Erythroblast (primary cell): ENCODE measurements around the gene IRAK2.

Source experiments
- DNase-seq, 2 experiments: peaks; one replicate each; lab custom pipeline; 2025; lab: John Stamatoyannopoulos, UW
- GATA1 ChIP-seq: IDR thresholded peaks from 2 replicates; pipeline ENCODE4 v1.6.1; 2011; ENCODE audit warnings: low read depth, mild to moderate bottlenecking, control low read depth, low read length, moderate library complexity
- POLR2A ChIP-seq: IDR thresholded peaks from 2 replicates; pipeline ENCODE4 v1.6.1; 2011; ENCODE audit warnings: mild to moderate bottlenecking, low read length

Gene IRAK2

GRCh38 chr3:10233988-10234387, 69.3 kb downstream of the IRAK2 start:
- DNase-seq = no peak
- TF ChIP-seq POLR2A (no peak), GATA1 (no peak)

GRCh38 chr3:10234526-10235230, 70.0 kb downstream of the IRAK2 start:
- no peak for DNase-seq
- TF ChIP-seq POLR2A (no peak), GATA1 (no peak)

GRCh38 chr3:10235551-10235950, 70.8 kb downstream of the IRAK2 start:
- TF ChIP-seq POLR2A = no peak
- no peak for TF ChIP-seq GATA1
- no peak for DNase-seq

DNA sequence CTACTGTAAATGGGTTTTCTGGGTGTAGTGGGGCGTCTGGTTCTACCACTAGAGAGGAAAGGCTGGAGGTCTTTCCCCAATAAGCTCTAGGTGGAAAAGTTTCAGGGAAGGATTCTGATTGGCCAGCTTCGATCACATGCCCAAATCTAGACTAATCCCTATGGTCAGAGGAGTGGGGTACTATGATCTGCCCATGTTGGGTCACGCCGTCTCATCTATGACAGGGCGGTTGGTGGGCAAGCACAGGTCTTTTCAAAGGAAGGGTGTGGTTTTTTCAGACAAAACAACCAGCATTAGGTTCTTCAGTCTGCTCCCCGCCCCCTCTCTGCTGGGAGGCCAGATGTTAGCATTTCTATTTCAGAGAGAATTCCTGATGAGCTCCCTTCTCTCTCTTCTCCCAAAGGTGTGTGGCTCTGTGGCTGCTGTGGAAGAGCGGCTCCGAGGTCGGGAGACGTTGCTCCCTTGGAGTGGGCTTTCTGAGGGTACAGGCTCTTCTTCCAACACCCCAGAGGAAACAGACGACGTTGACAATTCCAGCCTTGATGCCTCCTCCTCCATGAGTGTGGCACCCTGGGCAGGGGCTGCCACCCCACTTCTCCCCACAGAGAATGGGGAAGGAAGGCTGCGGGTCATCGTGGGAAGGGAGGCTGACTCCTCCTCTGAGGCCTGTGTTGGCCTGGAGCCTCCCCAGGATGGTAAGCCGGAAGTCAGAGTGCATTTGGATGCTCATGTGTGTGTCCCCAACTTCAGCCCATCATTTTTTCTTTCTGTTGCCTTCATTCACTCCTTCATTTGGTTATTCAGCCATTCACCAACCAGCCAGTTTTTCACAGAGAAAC, 73.8 kb downstream of the IRAK2 start:
- TF ChIP-seq GATA1 (no peak), POLR2A (no peak)
- DNase-seq = no peak

DNA sequence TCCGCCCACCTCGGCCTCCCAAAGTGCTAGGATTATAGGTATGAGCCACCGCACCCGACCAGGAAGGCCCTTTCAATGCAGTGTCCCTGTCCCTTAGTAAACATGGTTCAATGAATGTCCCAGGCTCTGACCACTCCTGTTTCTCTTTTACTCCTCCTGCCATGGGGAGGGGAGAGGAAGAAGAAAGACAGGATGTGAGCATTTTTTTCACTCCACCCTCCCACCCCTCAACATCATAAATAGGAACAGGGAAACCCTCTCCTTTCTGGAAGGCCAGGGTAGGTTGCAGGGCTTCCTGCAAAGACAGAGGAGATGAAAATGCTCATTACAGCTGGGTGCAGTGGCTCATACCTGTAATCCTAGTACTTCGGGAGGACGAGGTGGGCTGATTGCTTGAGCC, 76.1 kb downstream of the IRAK2 start:
- DNase-seq = no peak
- TF ChIP-seq GATA1 (no peak), POLR2A (no peak)

- peak; percentile 8 to 18 for DNase-seq
- TF ChIP-seq GATA1 (no peak), POLR2A (peak; percentile 54)
Observed at GRCh38 chr3:10242182-10243065, 77.7 kb downstream of the IRAK2 start.

DNA sequence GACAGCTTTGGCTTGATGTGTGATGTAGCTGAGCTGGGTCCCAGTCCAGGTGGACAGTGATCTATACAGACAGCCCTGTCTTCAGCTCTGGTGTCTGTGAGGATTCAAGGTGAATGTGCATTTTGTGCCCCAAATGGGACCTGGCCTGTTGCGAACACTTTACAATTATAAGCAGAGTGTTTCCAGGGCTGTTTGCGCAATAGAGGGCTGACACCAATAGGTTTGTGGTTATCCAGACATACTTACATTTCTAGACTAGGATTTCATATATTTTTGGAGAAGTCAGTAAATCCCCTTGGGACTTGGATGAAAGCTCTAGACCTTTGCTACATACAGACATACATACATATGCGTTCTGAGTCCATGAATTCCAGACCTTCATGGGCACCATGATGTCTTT, 79.3 kb downstream of the IRAK2 start:
- TF ChIP-seq POLR2A = no peak

GRCh38 chr3:10245081-10245712, 80.5 kb downstream of the IRAK2 start:
- no peak for TF ChIP-seq GATA1
- TF ChIP-seq POLR2A = no peak
- DNase-seq = no peak

More for the DNA sequence above, 79.3 kb downstream of the IRAK2 start:
- DNase-seq = no peak

DNA sequence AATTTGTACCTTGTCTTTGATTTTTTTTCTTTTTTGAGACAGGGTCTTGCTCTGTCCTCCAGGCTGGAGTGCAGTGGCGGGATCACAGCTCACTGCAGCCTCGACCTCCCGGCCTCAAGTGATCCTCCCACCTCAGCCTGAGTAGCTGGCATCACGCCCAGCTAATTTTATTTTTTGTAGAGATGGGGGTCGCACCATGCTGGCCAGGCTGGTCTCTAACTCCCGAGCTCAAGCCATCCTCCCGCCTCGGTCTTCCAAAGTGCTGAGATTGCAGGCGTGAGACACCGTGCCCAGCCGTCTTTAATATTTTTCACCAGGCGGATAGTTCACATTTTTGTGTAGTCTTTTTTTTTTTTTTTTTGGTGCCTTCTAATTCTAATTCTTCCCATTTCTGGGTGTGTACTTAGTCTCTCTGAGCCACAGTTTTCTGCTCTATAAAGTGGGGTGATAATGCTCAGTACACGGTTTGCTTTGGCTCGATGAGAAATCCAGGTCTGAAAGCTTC, 83.0 kb downstream of the IRAK2 start:
- no peak for DNase-seq
- TF ChIP-seq GATA1 (no peak), POLR2A (no peak)

- peak; percentile 96 to 97 for DNase-seq
- TF ChIP-seq GATA1 (no peak), POLR2A (peak; percentile 91)
Observed at GRCh38 chr3:10248184-10248983, 83.7 kb downstream of the IRAK2 start, which contains the start of gene TATDN2. TATDN2 (plus strand) TSS chr3:10248459; CDS start chr3:10249201, 742 bp downstream.

GRCh38 chr3:10248984-10249748, 84.4 kb downstream of the IRAK2 start:
- TF ChIP-seq POLR2A (no peak), GATA1 (no peak)
- peak; percentile 46 to 59 for DNase-seq
